Activated naive CD8-positive, alpha-beta T cell treated with anti-CD3 and anti-CD28 coated beads, Interleukin-2, amount 10 ng/mL, durations not matched to agents 7 days and 5 days (primary cell): ENCODE results near the gene LKAAEAR1. TPM values are rescaled to one million over a fixed set of nuclear protein-coding genes. Genes with fewer than 3 reads are reported as not detected.
A peak's percentile ranks its signal among the peaks of the same experiment; 100 is the strongest.

Source experiments
- ATAC-seq: fragments of 150-1000 bp; cut with Tn5 transposase; one replicate; pipeline ENCODE4 v1.10.0; 2021; ENCODE audit warnings: low read depth, moderate library complexity
- POLR2A ChIA-PET: fragments of 350-600 bp; sonication (Branson Sonifier 250); formaldehyde crosslinking; loops from one replicate; lab custom pipeline; 2021; ENCODE audit warnings: antibody characterized with exemption; lab: Charles Lee
- DNase-seq: peaks from one replicate; pipeline ENCODE4 v3.0.0; 2021
- H3K27ac Mint-ChIP-seq: one replicate; pipeline ENCODE4 v1.8.0; 2022; ENCODE audit warnings: mild to moderate bottlenecking, mixed read lengths
- H3K27me3 Mint-ChIP-seq: one replicate; pipeline ENCODE4 v1.8.0; 2022; ENCODE audit warnings: mild to moderate bottlenecking, moderate library complexity, mixed read lengths
- H3K36me3 Mint-ChIP-seq: one replicate; pipeline ENCODE4 v1.8.0; 2021; ENCODE audit warnings: mild to moderate bottlenecking, mixed read lengths
- H3K4me1 Mint-ChIP-seq: one replicate; pipeline ENCODE4 v1.8.0; 2021; ENCODE audit warnings: mixed read lengths
- H3K4me3 Mint-ChIP-seq: one replicate; pipeline ENCODE4 v1.8.0; 2022; ENCODE audit warnings: mild to moderate bottlenecking, moderate library complexity, mixed read lengths
- H3K9me3 Mint-ChIP-seq: one replicate; pipeline ENCODE4 v1.8.0; 2021; ENCODE audit warnings: mixed read lengths
- total RNA-seq, 2 experiments: library from RNA; stranded (reverse); gene quantifications; one replicate each; pipeline ENCODE4 v1.2.3, GENCODE V29; 2021

Gene LKAAEAR1
- total RNA-seq, 2 experiments from 2014 or later, result 0.57 to 1.1 TPM

DNA sequence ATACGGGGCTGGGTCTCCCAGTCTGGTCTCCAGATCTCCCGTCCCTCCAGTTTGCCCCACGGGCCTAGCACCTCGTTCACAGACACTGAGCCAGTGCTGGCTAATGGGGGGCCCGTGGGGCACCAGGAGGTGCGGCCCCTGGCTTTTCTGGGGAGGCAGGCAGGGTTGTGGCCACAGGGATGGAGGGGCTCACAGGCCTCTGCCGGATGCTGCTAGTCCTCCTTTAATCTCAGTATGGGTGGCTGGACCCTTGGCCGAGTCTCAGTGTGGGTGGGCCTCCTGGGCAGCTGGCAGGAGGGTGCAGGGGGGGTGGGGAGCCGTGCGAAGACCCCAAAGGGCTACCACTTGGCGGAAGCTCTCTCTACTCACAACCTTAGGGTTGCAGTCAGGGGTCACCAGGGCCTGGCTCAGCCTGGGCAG is 33.2 kb downstream of the LKAAEAR1 start:
- no peak for DNase-seq
- peaks cover 26% of the 10 kb centered on the region for H3K27me3 Mint-ChIP-seq
- no peak overlapping the region for H3K4me3 Mint-ChIP-seq
- ATAC-seq, result no peak
- H3K27ac Mint-ChIP-seq, result no peak overlapping the region
- POLR2A ChIA-PET, result interaction anchor here (0.6 to 4.7 kb wide), 3 partner anchors 11 to 64 kb away, joined by 3 to 23 read pairs (median 4); partner anchors contain the start of gene C20orf204
- H3K9me3 Mint-ChIP-seq, result no peaks in the 10 kb centered on the region
- peaks cover 12% of the 10 kb centered on the region for H3K4me1 Mint-ChIP-seq
- H3K36me3 Mint-ChIP-seq, result no peaks in the 10 kb centered on the region

GRCh38 chr20:64050261-64051032 is 33.8 kb downstream of the LKAAEAR1 start:
- H3K4me3 Mint-ChIP-seq, result peak overlapping the region; percentile 30
- H3K27me3 Mint-ChIP-seq, result peaks cover 28% of the 10 kb centered on the region
- no peaks in the 10 kb centered on the region for H3K9me3 Mint-ChIP-seq
- POLR2A ChIA-PET, result interaction anchor here (0.6 to 1.2 kb wide), 2 partner anchors 15 to 64 kb away, joined by 3 to 4 read pairs; partner anchors contain the start of gene C20orf204
- H3K36me3 Mint-ChIP-seq, result no peaks in the 10 kb centered on the region
- DNase-seq, result no peak
- ATAC-seq, result no peak
- H3K27ac Mint-ChIP-seq, result no peak overlapping the region
- peaks cover 16% of the 10 kb centered on the region for H3K4me1 Mint-ChIP-seq

GRCh38 chr20:64049878-64050260 is 34.3 kb downstream of the LKAAEAR1 start:
- no peak for ATAC-seq
- peak overlapping the region; percentile 30 for H3K4me3 Mint-ChIP-seq
- no peak for DNase-seq
- H3K4me1 Mint-ChIP-seq, result peaks cover 13% of the 10 kb centered on the region
- POLR2A ChIA-PET, result no interaction called here
- no peaks in the 10 kb centered on the region for H3K9me3 Mint-ChIP-seq
- H3K27me3 Mint-ChIP-seq, result peaks cover 28% of the 10 kb centered on the region
- H3K27ac Mint-ChIP-seq, result no peak overlapping the region
- H3K36me3 Mint-ChIP-seq, result no peaks in the 10 kb centered on the region

DNA sequence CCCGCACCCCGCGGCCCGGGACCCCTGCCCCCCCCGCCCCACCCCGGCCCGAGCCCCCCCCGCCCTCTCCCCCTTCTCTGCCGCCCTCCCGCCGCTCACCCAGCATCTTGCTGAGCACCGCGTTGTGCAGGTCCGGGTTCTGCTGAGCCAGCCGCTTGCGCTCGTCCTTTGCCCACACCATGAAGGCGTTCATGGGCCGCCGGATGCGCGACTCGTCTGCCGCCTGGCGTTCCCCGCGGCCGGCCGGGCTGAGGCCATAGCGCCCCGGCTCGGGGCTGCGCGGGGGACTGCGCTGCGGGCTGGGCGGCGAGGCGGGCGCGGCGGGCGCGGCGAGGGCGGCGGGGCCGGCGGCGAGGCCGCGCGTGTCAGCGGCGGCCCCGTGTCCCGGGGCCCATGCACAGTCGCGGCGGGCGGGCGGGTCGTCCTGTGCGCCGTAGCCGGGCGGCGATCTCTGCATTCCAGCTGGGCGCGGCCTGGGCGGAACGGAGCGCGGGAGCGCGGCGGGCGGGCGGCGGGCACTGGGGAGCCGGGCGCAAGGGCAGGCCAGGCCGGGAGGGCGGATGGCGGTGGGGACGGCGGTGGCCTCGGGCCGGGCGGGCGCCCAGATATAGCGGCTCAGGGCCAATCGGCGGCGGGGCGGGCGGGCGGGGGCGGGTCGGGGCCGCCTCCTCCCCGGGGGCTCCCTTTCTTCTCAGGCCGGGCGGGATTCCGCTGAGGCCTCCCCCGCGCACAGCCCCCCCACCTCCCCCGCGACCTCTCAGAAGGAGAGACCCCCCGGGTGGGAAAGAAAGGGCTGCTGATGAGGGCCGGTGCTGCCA is 34.9 kb downstream of the LKAAEAR1 start, which contains the start of gene SOX18:
Gene SOX18 (minus strand): TSS at position 580 of the 818 bp plus-strand sequence. CDS start 123 bp downstream, at position 457.
- POLR2A ChIA-PET, result no interaction called here
- peak; percentile 59 for ATAC-seq
- Mint-ChIP-seq H3K4me3 (peak within 1 kb of the TSS; percentile 71), H3K4me1 (peaks cover 10% of the 10 kb centered on the region), H3K9me3 (no peaks in the 10 kb centered on the region), H3K27me3 (peaks cover 28% of the 10 kb centered on the region), H3K27ac (no peak within 1 kb of the TSS), H3K36me3 (no peaks in the 10 kb centered on the region)
- peak; percentile 66 for DNase-seq

DNA sequence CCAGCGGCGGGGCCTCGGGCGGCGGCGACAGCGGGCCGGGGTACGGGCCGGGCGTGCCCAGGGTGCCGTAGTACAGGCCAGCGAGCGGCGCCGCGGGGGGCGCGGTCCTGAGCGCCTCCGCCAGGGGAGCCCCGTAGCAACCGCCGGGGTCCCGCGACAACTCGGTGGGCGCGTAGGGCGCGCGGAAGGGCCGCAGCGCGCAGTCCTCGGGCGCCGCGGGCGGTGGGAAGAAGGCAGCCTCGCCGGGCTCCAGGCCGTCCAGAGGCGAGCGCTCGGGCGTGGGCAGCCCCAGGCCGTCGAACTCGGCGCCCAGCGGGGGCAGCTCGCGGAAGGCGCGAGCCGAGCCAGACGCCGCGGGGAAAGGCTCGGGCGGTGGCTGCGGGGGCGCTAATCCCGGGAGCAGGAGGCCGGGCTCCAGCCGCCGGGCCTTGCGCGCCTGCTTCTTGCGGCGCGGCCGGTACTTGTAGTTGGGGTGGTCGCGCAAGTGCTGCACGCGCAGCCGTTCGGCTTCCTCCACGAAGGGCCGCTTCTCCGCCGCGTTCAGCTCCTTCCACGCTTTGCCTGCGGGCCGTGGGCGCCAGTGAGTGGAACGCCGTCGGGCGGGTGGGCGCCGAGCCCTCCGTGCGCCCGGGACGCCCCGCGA is 35.7 kb downstream of the LKAAEAR1 start:
- no peak overlapping the region for H3K27ac Mint-ChIP-seq
- no peaks in the 10 kb centered on the region for H3K36me3 Mint-ChIP-seq
- POLR2A ChIA-PET, result no interaction called here
- H3K4me3 Mint-ChIP-seq, result no peak overlapping the region
- H3K4me1 Mint-ChIP-seq, result peaks cover 13% of the 10 kb centered on the region
- H3K27me3 Mint-ChIP-seq, result peaks cover 30% of the 10 kb centered on the region
- ATAC-seq, result no peak
- no peaks in the 10 kb centered on the region for H3K9me3 Mint-ChIP-seq
- DNase-seq, result peak; percentile 41

DNA sequence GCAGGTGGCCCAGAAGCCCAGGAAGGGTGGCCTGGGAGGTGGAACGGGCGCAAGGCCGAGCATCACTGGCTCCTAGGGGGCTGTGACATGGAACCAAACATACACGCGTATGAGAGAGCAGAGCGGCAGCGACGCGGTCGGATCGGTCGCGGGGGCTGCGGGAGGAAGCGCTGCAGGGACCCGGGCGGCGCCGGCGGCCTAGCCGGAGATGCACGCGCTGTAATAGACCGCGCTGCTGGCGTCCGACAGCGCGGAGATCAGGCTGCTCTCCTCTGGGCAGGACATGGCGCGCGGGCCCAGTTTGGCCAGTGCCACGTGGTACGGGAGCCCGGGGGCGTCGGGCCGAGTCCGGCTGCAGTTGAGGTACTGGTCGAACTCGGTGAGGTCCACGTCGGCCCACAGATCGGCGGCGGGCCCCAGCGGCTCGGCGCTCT is 36.2 kb downstream of the LKAAEAR1 start:
- Mint-ChIP-seq H3K4me3 (peak overlapping the region; percentile 30), H3K36me3 (no peaks in the 10 kb centered on the region), H3K4me1 (peaks cover 13% of the 10 kb centered on the region), H3K27ac (no peak overlapping the region), H3K9me3 (no peaks in the 10 kb centered on the region), H3K27me3 (peaks cover 28% of the 10 kb centered on the region)
- DNase-seq (no peak), ATAC-seq (no peak)
- POLR2A ChIA-PET, result interaction anchor here (0.6 kb wide), 1 partner anchor 107 kb away, joined by 4 read pairs; no protein-coding TSS in a partner anchor

DNA sequence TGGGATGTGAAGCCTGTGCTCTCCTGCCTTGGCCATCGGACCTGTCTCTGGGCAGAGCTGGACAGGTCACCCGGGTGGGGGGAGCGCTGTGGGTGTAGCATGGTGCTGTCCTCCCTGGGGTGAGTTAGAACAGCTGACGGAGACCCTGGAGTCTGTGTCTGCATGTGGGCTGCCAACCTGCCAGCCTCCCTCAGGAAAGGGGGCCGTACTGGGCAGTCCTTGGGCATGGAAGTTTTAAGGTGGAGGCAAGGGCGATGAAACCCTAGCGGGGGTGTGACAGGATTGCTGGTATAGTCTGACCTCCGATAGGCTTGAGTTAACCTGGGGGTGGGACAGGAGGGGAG is 37.2 kb downstream of the LKAAEAR1 start:
- Mint-ChIP-seq H3K27ac (no peak overlapping the region), H3K36me3 (no peaks in the 10 kb centered on the region), H3K27me3 (peaks cover 28% of the 10 kb centered on the region), H3K4me3 (no peak overlapping the region), H3K4me1 (peaks cover 13% of the 10 kb centered on the region), H3K9me3 (no peaks in the 10 kb centered on the region)
- POLR2A ChIA-PET, result interaction anchor here (0.6 kb wide), 1 partner anchor 106 kb away, joined by 4 read pairs; no protein-coding TSS in a partner anchor
- DNase-seq, result no peak
- ATAC-seq, result no peak

- peak overlapping the region; percentile 0 for H3K27ac Mint-ChIP-seq
- peaks cover 21% of the 10 kb centered on the region for H3K4me1 Mint-ChIP-seq
- no peak overlapping the region for H3K4me3 Mint-ChIP-seq
- no peaks in the 10 kb centered on the region for H3K9me3 Mint-ChIP-seq
- DNase-seq (no peak), ATAC-seq (no peak)
- H3K36me3 Mint-ChIP-seq, result no peaks in the 10 kb centered on the region
- POLR2A ChIA-PET, result no interaction called here
- H3K27me3 Mint-ChIP-seq, result peaks cover 25% of the 10 kb centered on the region
Observed at GRCh38 chr20:64045346-64046011, 38.7 kb downstream of the LKAAEAR1 start.

DNA sequence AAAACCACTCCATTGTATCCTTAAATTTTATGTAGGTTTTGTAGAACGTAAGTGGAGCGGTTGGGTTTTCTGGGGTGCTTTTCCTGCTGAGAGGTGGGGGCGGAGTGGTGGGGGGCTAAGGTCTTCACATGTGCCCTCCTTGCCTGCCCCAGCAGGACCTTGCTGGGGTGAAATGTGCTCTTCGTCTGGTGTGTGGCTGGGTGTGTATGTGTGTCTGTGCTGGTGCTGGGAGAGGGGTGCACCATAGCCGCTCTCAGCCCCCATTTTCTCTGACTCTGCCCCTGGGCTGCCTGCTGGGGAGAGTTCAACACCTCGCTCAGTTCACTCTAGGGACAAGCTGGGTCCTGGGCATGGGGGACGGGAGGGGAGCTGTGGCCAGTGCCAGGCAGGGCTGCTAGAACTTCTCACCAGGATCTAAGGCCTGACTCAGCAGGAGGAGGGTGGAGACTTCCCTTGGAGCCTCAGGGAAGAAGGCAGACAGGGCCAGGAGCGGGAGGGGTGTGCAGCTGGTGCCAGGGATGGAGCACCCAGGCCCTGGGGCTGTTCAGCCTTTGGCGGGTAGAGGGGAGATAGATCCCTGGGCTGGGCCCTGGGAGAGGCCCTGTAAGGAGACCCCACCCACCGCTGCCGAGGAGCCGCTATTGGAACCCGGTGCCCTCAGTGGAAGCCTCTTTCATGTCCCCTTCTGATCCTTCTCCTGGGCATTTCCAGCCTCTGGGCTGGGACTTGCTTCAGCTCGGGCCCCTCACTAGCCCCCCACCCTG is 39.5 kb downstream of the LKAAEAR1 start:
- no peak for DNase-seq
- Mint-ChIP-seq H3K36me3 (peaks cover 1% of the 10 kb centered on the region), H3K4me1 (peaks cover 28% of the 10 kb centered on the region), H3K27ac (peak overlapping the region; percentile 0), H3K4me3 (no peak overlapping the region), H3K27me3 (peaks cover 22% of the 10 kb centered on the region), H3K9me3 (no peaks in the 10 kb centered on the region)
- no peak for ATAC-seq
- POLR2A ChIA-PET, result interaction anchor here (0.7 to 2.4 kb wide), 4 partner anchors 9 to 177 kb away, joined by 3 to 26 read pairs (median 3); partner anchors contain the start of gene TCEA2

DNA sequence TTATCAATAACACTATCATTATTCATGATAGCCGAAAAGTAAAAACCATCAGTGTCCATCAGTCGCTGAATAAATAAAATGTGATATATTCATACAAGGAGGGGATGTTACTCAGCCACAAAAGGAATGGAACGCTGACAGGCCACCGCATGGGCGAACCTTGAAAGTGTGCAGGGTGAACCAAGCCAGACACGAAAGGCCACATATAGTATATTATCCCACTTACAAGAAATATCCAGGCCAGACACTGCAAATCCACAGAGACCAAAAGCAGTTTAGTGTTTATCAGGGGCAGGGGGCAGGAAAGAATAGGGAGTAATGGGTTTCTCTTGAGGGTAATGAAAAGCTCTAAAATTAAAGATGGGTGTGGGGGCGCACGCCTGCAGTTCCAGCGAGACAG is 40.4 kb downstream of the LKAAEAR1 start:
- POLR2A ChIA-PET, result interaction anchor here (0.7 to 2.4 kb wide), 3 partner anchors 10 to 176 kb away, joined by 3 to 26 read pairs (median 3); no protein-coding TSS in a partner anchor
- Mint-ChIP-seq H3K27ac (peak overlapping the region; percentile 56), H3K36me3 (peaks cover 1% of the 10 kb centered on the region), H3K27me3 (peaks cover 19% of the 10 kb centered on the region), H3K9me3 (no peaks in the 10 kb centered on the region), H3K4me1 (peaks cover 30% of the 10 kb centered on the region), H3K4me3 (no peak overlapping the region)
- DNase-seq, result no peak
- no peak for ATAC-seq

DNA sequence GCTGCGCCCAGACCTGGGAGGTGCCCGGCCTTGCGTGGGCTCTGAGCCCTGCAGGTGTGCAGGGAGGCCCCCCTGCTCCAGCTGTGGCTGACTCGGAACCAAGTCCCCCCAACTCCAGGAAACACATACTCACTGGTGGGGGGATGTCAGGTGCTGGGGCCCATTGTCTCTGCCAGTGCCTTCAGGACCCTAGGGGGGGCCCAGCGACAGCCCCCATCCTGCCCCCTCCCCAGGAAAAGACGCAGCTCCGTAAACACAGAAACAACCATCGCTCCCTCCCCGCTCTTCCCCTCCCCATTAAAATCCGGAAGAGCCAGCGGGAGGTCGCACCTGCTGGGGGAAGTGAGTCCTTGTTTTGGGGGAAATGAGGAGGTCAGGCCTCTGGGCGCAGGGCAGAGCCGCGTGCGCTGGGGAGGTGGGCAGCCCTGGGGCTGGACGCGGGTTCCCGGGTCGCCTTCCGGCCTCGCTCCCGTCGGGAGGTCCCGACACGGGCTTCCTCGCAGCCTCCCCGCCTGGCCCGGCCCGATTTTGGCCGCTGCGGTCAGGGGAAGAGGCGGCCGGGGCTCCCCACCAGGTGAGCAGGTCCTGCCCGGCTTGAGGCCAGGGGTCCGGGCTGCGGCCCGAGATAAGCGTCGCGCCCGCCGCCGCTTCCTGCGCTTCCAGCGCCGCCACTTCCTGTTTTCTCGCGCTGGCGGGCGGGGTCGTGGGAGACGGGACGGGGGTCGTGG is 42.0 kb downstream of the LKAAEAR1 start:
- H3K27ac Mint-ChIP-seq, result peak overlapping the region; percentile 79
- DNase-seq (peak; percentile 56), ATAC-seq (no peak)
- POLR2A ChIA-PET, result interaction anchor here (0.5 to 7.1 kb wide), 6 partner anchors 10 to 62 kb away, joined by 3 to 142 read pairs (median 6); partner anchors contain the start of genes PRPF6, SAMD10 and TCEA2
- H3K27me3 Mint-ChIP-seq, result peaks cover 13% of the 10 kb centered on the region
- peaks cover 1% of the 10 kb centered on the region for H3K36me3 Mint-ChIP-seq
- peaks cover 33% of the 10 kb centered on the region for H3K4me1 Mint-ChIP-seq
- peak overlapping the region; percentile 81 for H3K4me3 Mint-ChIP-seq
- no peaks in the 10 kb centered on the region for H3K9me3 Mint-ChIP-seq
